ENCODE measurements around the gene SPAM1.

SPAM1 gene

DNA sequence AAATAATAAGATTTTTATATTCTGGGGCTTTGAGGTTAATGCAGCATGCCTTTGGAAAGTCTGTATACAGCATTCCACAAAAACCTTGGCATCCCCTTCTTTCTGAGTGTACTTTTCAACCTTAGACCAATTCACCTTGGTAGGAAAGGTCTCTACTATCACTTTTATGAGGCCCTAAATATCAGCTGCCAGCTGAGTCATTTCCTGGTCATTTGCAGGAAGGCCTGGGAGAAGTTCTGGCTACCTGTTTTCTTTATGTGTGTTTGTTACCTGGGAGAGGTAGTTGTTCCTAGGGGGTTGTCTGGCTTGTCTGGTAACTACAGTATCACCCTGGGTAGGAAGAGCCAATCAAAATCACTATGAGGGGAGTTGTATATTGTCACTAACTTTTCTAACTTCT is 4.1 kb downstream of the SPAM1 start:
- H3K27me3 Mint-ChIP-seq = peaks cover 9% of the 10 kb centered on the region
- no peak overlapping the region for H3K4me3 Mint-ChIP-seq
- ATAC-seq (replicated peaks; ENCODE audit: extremely low read depth, poor library complexity, severe bottlenecking) = no peak
- no peaks in the 10 kb centered on the region for H3K4me1 Mint-ChIP-seq
- H3K27ac Mint-ChIP-seq (ENCODE audit: low read depth) = no peak overlapping the region
- H3K36me3 Mint-ChIP-seq (ENCODE audit: insufficient read depth) = no peaks in the 10 kb centered on the region
- peaks cover under 1% of the 10 kb centered on the region for H3K9me3 Mint-ChIP-seq
- DNase-seq (ENCODE audit: low spot score in 2 of 2) = no peak

DNA sequence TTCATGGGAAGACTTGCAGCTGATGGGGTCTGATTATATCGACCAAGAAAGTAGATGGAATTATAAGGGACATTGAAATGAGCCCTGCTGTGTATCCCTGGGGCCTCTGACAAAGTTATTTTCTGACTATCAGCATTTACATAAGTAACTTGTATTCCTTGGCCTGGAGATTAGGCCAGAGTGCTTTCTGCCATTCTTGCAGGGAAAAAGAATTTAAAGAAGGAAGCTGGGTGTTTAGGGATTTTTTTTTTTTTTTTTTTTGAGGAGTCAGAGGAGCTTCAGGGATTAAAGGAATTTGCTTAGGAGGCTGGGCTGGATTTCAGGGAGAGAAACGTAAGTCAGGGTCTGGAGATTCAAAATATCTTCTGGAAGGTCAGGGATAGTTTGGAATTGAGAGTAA is 4.6 kb downstream of the SPAM1 start:
- no peak overlapping the region for H3K27ac Mint-ChIP-seq (ENCODE audit: low read depth)
- DNase-seq (ENCODE audit: low spot score in 2 of 2) = no peak
- peaks cover 9% of the 10 kb centered on the region for H3K27me3 Mint-ChIP-seq
- no peaks in the 10 kb centered on the region for H3K4me1 Mint-ChIP-seq
- H3K36me3 Mint-ChIP-seq (ENCODE audit: insufficient read depth) = no peaks in the 10 kb centered on the region
- peaks cover 6% of the 10 kb centered on the region for H3K9me3 Mint-ChIP-seq
- H3K4me3 Mint-ChIP-seq = no peak overlapping the region
- no peak for ATAC-seq (replicated peaks; ENCODE audit: extremely low read depth, poor library complexity, severe bottlenecking)

DNA sequence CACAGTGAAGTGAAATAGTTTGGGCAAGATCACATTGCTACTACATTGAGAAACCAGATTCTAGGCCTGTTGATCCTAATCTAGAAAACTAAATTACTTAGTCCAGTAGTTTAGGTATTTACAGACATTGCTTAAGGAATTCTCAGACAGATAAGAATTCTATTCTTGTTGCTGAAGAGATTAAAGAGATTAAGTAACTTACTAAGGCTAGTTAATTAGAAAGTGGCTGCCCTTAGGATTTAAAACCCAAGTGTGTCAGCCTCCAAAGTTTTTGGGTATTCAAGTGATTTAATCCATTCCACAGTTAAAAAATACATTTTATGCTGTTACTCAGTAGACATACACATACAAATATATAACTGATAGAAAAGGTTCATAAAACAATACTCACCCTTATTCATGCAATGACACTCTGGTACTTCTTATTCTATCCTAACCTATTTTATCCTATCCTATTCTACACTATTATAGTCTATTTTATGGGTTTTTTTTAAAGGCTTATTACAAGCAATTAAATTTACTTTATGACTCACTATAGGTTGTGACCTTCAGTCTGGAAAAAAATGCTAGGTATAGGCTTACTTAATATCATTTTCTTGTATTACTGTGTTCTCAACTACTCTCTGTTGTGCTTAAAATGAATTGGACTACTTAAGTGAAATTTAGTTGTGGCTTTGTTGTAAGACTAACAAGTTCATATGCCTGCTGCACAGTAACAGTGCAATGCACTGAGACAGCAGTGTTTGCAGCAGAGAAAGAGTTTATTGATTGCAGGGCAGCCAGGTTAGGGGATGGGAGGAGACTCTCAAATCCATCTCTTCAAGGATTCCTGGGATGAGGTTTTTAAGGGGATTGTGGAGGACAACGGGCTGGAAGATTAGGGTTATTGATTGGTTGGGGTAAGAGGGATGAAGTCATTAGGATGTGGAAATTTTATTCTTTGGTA is 10.7 kb downstream of the SPAM1 start:
- Mint-ChIP-seq H3K27me3 (peaks cover 1% of the 10 kb centered on the region), H3K27ac (ENCODE audit: low read depth) (no peak overlapping the region), H3K36me3 (ENCODE audit: insufficient read depth) (no peaks in the 10 kb centered on the region), H3K9me3 (peaks cover 7% of the 10 kb centered on the region), H3K4me3 (no peak overlapping the region), H3K4me1 (no peaks in the 10 kb centered on the region)
- DNase-seq (ENCODE audit: low spot score in 2 of 2) = no peak
- no peak for ATAC-seq (replicated peaks; ENCODE audit: extremely low read depth, poor library complexity, severe bottlenecking)

DNA sequence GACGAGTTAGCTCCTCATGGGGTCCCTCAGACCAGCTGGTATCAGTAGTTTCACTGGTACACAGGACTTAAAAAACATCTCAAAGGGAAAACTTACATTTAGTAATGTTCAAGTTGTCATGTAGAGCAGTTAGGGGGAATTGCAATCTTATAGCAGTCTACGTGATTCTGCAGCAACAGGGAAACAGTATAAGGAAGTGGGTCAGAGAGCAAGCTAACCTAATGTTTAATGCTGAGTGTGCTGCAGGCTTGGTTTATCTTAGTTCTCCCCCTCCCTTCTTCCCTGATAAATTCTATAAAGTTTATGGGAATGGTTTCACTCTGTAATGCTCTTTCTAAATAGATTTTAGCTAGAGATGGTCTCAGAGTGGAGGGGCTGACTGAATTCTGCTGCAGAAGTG is 11.3 kb downstream of the SPAM1 start:
- ATAC-seq (replicated peaks; ENCODE audit: extremely low read depth, poor library complexity, severe bottlenecking) (no peak), DNase-seq (ENCODE audit: low spot score in 2 of 2) (no peak)
- no peaks in the 10 kb centered on the region for H3K36me3 Mint-ChIP-seq (ENCODE audit: insufficient read depth)
- no peak overlapping the region for H3K4me3 Mint-ChIP-seq
- H3K27ac Mint-ChIP-seq (ENCODE audit: low read depth) = no peak overlapping the region
- H3K9me3 Mint-ChIP-seq = peaks cover 7% of the 10 kb centered on the region
- H3K4me1 Mint-ChIP-seq = no peaks in the 10 kb centered on the region
- peaks cover 8% of the 10 kb centered on the region for H3K27me3 Mint-ChIP-seq

DNA sequence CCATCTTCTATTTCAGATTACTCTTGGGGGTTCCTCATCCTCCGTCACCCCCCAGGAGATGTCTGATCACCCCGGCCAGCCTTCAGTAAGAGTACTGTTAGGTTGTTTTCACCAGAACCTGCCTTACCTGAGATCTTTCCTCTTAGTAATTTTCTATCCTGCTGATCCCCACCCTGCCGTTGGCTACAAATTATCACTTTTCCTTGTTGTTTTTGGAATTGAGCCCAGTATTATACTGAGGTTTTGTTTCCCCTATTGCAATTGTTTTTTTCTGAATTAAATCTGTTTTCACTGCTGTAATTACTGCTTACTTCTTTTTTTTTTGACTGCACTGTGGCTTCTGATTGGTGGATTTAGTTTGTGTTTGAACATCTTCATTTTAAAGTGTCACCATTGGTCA is 14.7 kb downstream of the SPAM1 start:
- Mint-ChIP-seq H3K27me3 (peaks cover 15% of the 10 kb centered on the region), H3K27ac (ENCODE audit: low read depth) (no peak overlapping the region), H3K36me3 (ENCODE audit: insufficient read depth) (no peaks in the 10 kb centered on the region), H3K4me1 (no peaks in the 10 kb centered on the region), H3K4me3 (no peak overlapping the region), H3K9me3 (peaks cover under 1% of the 10 kb centered on the region)
- ATAC-seq (replicated peaks; ENCODE audit: extremely low read depth, poor library complexity, severe bottlenecking) (no peak), DNase-seq (ENCODE audit: low spot score in 2 of 2) (no peak)

DNA sequence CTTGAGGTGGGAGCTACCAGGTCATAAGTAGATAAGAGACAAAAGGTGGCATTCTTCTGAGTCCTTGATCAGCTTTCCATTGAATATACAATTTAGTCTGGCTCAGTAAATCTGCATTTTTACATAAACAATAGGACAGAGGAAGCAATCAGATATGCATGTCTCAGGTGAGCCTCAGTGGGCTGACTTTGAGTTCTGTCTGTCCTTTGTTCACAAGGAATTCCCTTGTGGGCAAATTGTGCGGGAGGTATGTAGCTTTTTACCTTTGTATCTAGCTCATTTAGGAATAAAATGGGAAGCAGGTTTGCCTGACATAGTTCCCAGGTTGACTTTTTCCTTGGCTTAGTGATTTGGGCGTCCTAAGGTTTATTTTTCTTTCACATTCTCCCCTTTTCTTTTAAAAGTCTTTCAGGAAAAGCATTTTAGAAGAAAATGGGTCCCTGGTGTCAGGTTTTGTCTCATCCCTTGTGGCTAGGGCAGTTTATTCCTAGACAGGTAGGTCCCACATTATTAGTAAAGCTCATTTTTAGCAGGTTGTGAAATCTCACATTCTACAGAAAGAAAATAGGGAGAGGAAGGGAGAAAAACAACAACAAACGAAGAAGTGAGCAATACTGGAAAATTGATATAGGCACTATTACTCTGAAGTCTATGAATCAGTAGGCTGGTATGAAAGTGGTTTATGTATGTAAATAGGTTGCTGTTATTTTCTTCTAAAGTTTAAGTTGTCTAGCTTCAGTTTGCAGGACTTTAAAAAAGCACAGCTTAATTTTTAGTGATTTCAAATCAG is 16.5 kb downstream of the SPAM1 start:
- H3K27me3 Mint-ChIP-seq = peaks cover 15% of the 10 kb centered on the region
- no peaks in the 10 kb centered on the region for H3K9me3 Mint-ChIP-seq
- H3K27ac Mint-ChIP-seq (ENCODE audit: low read depth) = no peak overlapping the region
- no peaks in the 10 kb centered on the region for H3K4me1 Mint-ChIP-seq
- no peak for ATAC-seq (replicated peaks; ENCODE audit: extremely low read depth, poor library complexity, severe bottlenecking)
- H3K36me3 Mint-ChIP-seq (ENCODE audit: insufficient read depth) = no peaks in the 10 kb centered on the region
- DNase-seq (ENCODE audit: low spot score in 2 of 2) = no peak
- H3K4me3 Mint-ChIP-seq = no peak overlapping the region

DNA sequence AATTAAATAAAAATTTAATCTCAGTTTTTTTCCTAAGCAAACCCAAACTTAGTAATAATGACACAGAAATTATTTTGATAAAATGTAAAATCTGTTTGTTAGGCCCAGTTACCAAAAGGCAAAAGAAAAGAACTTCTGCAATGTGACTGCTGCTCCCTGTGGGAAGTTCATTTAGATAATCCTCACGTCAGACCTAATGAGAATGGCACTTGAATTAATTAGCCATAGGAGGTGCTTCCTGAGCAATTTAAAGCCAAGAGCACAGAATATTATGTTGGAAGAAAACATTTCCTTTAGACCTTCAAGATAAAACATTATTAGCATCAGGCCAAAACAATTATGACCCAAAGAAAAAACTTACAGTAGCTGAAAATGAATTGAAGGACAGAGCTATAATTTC is 19.4 kb downstream of the SPAM1 start:
- peaks cover 15% of the 10 kb centered on the region for H3K27me3 Mint-ChIP-seq
- no peaks in the 10 kb centered on the region for H3K36me3 Mint-ChIP-seq (ENCODE audit: insufficient read depth)
- DNase-seq (ENCODE audit: low spot score in 2 of 2) (no peak), ATAC-seq (replicated peaks; ENCODE audit: extremely low read depth, poor library complexity, severe bottlenecking) (no peak)
- no peaks in the 10 kb centered on the region for H3K4me1 Mint-ChIP-seq
- no peaks in the 10 kb centered on the region for H3K9me3 Mint-ChIP-seq
- H3K27ac Mint-ChIP-seq (ENCODE audit: low read depth) = no peak overlapping the region
- no peak overlapping the region for H3K4me3 Mint-ChIP-seq

DNA sequence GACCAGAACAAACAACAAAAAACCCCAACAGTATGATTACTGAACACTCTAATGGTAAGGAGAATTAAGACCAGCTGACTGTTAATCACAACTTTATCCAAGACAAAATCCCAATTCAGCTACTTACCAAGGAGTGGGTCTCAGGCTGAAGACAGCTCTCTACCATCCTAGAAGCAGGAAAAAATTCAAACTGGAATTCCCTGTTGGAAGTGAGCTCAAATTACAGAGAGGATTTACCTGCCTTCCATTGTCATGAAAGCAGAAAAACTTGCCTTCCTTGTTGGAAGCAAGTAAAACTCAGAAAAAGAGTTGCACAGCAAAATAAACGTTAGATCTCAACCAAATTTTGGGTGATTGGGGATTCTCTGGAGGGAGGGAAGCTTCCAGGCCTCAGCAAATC is 20.9 kb downstream of the SPAM1 start:
- Mint-ChIP-seq H3K36me3 (ENCODE audit: insufficient read depth) (no peaks in the 10 kb centered on the region), H3K27ac (ENCODE audit: low read depth) (no peak overlapping the region), H3K4me1 (no peaks in the 10 kb centered on the region), H3K27me3 (peaks cover 16% of the 10 kb centered on the region), H3K9me3 (no peaks in the 10 kb centered on the region), H3K4me3 (no peak overlapping the region)
- DNase-seq (ENCODE audit: low spot score in 2 of 2) (no peak), ATAC-seq (replicated peaks; ENCODE audit: extremely low read depth, poor library complexity, severe bottlenecking) (no peak)

DNA sequence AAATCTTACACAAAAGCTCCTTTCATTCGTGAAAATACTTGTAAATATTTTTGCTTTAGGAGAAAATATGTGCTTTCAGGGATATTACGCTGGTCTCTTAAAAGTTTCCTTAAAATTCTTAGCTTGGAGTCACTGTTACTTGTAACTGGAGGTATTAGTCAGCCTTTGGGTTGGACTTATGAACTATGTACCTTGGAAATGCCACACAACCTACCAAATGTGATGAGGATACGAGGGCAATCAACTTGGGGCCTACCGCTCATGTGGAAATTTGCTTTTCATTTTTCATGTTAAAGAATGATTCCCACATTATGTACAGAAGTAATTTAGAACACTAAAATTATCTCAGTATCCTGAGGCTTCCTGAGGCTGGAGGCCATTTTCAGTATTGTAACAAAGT is 23.1 kb downstream of the SPAM1 start:
- ATAC-seq (replicated peaks; ENCODE audit: extremely low read depth, poor library complexity, severe bottlenecking) = no peak
- H3K27ac Mint-ChIP-seq (ENCODE audit: low read depth) = no peak overlapping the region
- no peak for DNase-seq (ENCODE audit: low spot score in 2 of 2)
- no peak overlapping the region for H3K4me3 Mint-ChIP-seq
- H3K9me3 Mint-ChIP-seq = no peaks in the 10 kb centered on the region
- H3K4me1 Mint-ChIP-seq = no peaks in the 10 kb centered on the region
- no peaks in the 10 kb centered on the region for H3K36me3 Mint-ChIP-seq (ENCODE audit: insufficient read depth)
- H3K27me3 Mint-ChIP-seq = peaks cover 18% of the 10 kb centered on the region

DNA sequence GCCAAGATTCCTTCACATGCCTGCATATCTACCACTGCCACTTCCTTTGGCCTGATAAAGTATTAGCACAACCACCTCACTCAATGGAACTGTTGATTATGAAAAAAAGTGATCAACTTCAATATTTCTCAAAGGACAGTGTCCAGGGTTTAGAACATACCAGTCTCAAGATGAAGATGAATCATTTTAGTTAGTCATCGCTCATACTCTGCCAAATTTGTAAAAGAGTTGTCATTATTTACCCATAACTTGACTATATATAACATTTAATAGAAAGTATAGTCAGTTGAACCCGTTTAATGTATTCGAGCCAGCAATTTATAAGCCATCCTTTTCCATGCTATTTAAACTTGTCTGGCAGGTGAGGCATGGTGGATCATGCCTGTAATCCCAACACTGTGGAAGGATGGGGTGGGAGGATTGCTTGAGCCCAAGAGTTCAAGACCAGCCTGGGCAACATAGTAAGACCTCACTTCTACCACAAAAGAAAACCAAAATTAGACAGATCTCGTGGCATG is 33.2 kb downstream of the SPAM1 start:
- DNase-seq (ENCODE audit: low spot score in 2 of 2) (no peak), ATAC-seq (replicated peaks; ENCODE audit: extremely low read depth, poor library complexity, severe bottlenecking) (no peak)
- H3K9me3 Mint-ChIP-seq = peaks cover 13% of the 10 kb centered on the region
- no peak overlapping the region for H3K27ac Mint-ChIP-seq (ENCODE audit: low read depth)
- no peaks in the 10 kb centered on the region for H3K27me3 Mint-ChIP-seq
- no peaks in the 10 kb centered on the region for H3K4me1 Mint-ChIP-seq
- no peaks in the 10 kb centered on the region for H3K36me3 Mint-ChIP-seq (ENCODE audit: insufficient read depth)
- no peak overlapping the region for H3K4me3 Mint-ChIP-seq

DNA sequence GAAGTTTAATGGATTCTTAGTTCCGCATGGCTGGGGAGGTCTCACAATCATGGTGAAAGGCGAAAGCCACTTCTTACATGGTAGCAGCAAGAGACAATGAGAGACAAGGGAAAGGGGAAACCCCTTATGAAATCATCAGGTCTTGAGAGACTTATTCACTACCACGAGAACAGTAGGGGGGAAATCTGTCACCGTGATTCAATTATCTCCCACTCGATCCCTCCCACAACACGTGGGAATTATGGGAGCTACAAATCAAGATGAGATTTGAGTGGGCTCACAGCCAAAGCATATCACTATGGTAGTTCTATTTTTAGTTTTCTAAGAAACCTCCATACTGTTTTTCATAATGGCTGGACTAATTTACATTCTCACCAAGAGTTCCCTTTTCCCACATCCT is 36.7 kb downstream of the SPAM1 start:
- H3K9me3 Mint-ChIP-seq = peaks cover 13% of the 10 kb centered on the region
- no peak for ATAC-seq (replicated peaks; ENCODE audit: extremely low read depth, poor library complexity, severe bottlenecking)
- H3K27ac Mint-ChIP-seq (ENCODE audit: low read depth) = no peak overlapping the region
- H3K36me3 Mint-ChIP-seq (ENCODE audit: insufficient read depth) = no peaks in the 10 kb centered on the region
- no peaks in the 10 kb centered on the region for H3K27me3 Mint-ChIP-seq
- DNase-seq (ENCODE audit: low spot score in 2 of 2) = no peak
- no peak overlapping the region for H3K4me3 Mint-ChIP-seq
- H3K4me1 Mint-ChIP-seq = no peaks in the 10 kb centered on the region

DNA sequence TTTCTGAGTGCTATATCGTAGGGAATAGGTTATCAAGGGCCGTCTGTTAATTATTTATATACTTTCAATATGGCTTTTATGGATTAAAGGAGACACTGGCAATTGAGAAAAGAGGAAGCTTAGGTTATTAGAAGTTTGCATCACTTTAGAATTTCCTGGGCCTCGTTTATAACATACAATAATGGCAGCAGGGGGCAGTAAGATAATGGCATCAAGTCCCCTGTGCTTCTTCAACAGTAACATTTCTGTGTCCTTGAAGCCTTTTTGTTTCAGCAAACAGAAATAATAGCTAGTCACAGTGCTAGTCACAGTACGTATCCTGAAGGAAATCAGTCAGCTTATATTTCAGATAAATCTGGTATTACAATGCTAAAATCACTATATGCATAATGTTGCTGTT is 41.9 kb downstream of the SPAM1 start:
- H3K27me3 Mint-ChIP-seq = no peaks in the 10 kb centered on the region
- H3K4me3 Mint-ChIP-seq = no peak overlapping the region
- no peaks in the 10 kb centered on the region for H3K4me1 Mint-ChIP-seq
- no peaks in the 10 kb centered on the region for H3K9me3 Mint-ChIP-seq
- no peak for DNase-seq (ENCODE audit: low spot score in 2 of 2)
- no peak for ATAC-seq (replicated peaks; ENCODE audit: extremely low read depth, poor library complexity, severe bottlenecking)
- peaks cover 2% of the 10 kb centered on the region for H3K36me3 Mint-ChIP-seq (ENCODE audit: insufficient read depth)
- H3K27ac Mint-ChIP-seq (ENCODE audit: low read depth) = no peak overlapping the region

DNA sequence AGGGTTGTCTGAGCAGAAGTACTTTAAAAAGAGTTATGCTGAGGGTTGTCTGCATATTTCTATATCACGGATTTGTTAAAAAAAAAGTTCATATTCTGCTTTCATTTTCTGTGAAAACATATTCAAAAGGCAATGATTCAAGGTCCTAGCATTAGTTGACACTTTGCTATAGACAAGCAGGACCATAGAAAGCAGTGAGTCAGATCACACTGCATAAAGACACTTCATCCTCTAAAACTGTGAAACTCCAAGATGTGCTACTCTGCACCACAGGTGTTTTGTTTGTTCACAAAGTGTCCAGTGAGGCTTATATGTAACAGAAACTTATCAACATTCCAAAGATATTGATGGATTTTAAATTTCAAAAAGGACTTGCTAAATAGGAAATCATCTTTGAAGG is 47.0 kb downstream of the SPAM1 start:
- ATAC-seq (replicated peaks; ENCODE audit: extremely low read depth, poor library complexity, severe bottlenecking) = no peak
- H3K4me3 Mint-ChIP-seq = no peak overlapping the region

More for the DNA sequence above, 47.0 kb downstream of the SPAM1 start:
- H3K27me3 Mint-ChIP-seq = no peaks in the 10 kb centered on the region
- peaks cover 5% of the 10 kb centered on the region for H3K9me3 Mint-ChIP-seq
- H3K36me3 Mint-ChIP-seq (ENCODE audit: insufficient read depth) = peaks cover 2% of the 10 kb centered on the region
- DNase-seq (ENCODE audit: low spot score in 2 of 2) = no peak
- no peak overlapping the region for H3K27ac Mint-ChIP-seq (ENCODE audit: low read depth)
- H3K4me1 Mint-ChIP-seq = no peaks in the 10 kb centered on the region

Data from central memory CD8-positive, alpha-beta T cell (primary cell).